Measurements from ENCODE around the gene ZSCAN31.
"Not testable (repeated sequence)": the region's sequence is repeated elsewhere in the genome, so short reads cannot be mapped to it uniquely, and the experiment has no call there.

Gene ZSCAN31

DNA sequence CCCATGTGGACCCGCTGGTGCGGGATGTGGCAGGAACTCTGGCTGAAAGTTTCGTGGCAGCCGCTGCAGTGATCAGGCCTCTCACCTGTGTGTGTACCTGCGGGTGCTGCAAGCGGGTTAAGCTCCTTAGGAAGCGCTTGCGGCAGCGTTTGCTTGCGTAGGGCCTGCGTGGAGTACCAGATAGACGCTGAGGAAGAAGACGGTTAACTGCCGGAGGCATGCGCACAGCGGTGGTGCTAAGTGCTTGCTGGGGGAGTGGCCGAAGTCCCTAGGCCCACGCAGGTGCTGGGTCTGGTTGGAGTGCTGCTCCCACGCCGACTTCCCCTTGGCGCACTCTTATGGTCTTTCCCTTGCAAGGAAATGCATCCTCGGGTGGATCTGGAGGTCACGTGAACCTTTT lies 23.0 kb downstream of the ZSCAN31 start:
- DNase-seq: no peak

DNA sequence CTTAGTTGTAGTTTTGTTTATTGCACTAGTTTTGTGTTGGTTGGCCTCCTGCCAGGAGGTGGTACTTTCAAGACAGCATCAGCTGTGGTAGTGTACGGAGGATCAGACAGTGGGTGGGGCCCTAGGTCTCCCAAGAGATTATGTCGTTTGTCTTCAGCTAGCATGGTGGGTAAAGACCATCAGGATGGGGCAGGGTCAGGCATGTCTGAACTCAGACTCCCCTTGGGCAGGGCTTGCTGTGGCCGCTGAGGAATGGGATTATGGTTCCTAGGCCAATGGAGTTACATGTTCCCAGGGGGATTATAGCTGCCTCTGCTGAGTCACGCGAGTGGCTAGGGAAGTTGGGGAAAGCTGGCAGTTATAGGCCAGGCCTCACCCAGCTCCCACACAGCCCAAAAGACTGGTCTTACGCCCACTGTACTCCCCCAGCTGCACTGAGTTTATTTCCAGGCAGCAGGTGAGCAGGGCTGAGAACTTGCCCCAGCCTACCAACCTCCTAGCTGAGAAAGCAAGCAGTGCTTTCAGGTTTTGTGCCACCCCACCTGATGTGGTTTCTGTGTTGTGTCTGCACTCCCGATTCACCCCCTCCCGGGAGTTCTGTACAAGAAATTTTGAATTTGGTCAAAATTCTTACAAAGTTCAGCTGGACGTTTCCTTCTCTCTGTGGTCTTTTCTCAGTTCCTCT lies 24.7 kb downstream of the ZSCAN31 start:
- no peak for DNase-seq

DNA sequence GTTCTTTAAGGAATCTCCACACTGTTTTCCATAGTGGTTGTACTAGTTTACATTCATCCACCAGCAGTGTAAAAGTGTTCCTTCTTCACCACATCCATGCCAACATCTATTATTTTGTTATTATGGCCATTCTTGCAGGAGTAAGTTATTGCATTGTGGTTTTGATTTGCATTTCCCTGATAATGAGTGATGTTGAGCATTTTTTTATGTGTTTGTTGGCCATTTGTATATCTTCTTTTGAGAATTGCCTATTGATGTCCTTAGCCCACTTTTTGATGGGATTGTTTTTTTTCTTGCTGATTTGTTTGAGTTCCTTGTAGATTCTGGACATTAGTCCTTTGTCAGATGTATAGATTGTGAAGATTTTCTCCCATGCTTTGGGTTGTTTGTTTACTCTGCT lies 29.6 kb downstream of the ZSCAN31 start:
- not testable (repeated sequence) for DNase-seq

DNA sequence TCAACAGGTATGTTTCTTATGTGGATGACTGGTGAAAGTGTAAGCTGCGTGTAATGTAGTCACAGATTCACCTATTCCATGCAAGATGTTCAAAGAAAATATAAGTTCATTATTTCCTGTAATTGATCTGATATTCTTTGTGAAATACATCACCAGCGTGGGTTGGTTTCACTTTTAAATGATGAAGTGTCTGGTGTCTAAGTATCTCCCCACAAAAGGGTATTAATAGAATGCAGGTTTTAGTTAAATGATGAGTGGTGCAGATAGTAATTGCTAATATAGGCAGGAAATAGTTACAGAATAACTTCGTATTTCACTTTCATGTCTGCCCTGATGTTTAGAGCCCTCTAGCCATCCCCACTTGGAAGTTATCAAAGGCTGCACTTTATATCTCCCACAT lies 32.4 kb downstream of the ZSCAN31 start:
- DNase-seq: no peak

DNA sequence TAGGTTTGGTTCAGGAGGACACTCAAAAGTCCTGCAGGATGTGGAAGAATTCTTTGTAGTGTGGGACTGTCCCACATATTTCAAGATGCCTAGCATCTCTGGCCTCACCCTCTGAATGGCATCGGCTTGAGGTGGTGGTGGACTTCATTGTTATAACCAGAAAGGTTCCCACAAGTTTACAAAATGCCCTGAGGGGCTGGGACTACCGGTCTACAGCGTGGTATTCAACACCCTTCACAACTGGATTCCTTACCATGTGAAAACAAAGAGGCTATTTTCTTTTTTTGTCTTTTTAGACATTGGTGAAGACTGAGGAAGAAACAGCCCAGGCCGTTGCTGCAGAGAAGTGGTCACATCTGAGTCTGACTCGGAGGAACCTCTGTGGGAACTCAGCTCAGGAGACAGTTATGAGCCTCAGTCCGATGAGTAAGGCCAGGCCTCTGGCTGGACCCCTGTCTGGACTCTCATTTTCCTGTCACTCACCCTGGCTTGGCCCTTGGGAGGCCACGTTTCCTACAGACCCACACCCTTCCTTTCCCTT lies 39.4 kb downstream of the ZSCAN31 start:
- DNase-seq: no peak

DNA sequence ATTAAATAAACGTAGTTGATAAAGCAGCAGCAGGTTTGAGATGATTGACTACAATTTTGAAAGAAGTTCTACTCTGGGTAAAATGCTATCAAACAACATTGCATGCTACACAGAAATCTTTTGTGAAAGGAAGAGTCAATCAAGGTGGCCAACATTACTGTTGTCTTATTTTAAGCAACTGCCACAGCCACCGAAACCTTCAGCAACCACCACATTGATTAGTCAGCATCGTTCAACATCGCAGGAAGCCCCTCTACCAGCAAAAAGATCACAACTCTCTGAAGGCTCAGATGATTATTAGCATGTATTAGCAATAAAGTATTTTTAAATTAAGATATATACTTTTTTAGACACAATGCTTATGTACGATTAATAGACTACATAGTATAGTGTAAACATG lies 40.6 kb downstream of the ZSCAN31 start:
- no peak for DNase-seq

DNA sequence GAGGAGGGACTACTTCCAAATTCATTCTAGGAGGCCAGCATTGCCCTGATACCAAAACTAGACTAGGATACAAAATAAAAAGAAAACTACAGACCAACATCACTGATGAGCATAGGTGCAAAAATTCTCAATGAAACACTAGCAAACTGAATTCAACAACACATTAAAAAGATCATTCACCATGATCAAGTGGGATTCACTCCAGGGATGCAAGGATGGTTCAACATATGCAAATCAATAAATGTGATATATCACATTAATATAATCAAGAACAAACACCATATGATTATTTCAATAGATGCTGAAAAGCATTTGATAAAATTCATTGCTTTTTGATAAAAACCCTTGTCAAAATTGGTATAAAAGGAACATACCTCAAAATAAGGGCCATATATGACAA lies 44.4 kb downstream of the ZSCAN31 start:
- no peak for DNase-seq

DNA sequence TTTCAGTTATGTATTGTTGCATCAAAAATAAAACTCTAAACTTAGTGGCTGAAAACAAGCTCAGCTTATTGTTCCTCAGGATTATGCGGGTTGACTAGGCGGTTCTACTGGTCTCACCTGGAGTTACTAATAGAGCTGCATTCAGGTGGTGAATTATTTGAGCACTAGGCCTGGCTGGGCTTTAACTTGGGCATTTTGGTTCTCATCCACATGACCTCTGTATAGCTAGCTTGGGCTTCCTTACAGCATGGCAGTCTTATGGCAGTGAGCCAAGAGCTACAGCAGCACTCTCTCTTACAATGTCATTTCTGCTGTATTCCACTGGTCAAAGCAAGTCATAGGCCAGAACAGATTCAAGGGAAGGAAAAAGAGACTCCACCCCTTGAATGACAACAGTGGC lies 53.0 kb downstream of the ZSCAN31 start:
- DNase-seq: no peak

DNA sequence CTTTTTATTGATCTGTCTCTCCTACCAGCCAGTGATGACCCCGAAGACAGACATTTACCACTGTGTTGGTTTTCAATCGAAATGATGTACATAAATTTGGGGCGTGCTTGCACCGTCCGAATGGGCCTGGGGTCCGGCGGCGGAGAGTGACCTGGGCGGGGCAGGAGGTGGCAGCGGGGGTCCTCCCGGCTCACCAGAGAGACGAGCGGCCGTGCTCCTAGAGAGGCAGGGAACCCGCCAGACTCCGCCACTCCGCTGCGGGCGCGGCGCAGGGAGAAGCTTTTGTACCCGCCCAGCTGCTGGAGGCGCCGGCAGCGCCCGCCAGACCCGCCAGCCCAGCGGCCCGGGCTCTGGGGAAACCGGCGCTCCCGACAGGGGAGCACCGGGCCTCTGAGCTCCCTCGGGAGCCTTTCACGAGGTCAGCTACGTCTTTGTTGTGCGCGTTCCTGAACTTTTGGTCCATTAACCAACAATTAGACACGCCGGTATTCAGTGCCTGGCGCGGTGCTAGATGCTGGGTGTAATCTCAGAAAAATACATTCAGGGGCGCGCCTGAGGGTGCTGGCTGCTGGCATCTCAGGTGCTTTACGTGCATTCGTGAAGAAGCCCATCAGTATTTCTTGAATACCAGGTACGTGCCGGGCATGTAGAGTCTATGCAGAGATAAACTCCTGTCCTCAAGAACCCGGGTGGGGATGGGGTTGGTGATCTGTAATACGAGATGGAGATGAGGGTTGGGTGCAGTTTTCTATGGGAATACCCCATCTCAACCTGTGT lies 54.5 kb downstream of the ZSCAN31 start, which contains the start of gene PGBD1:
Gene PGBD1 (plus strand): TSS at position 285 of the 777 bp plus-strand sequence. CDS start 2,242 bp downstream, outside the sequence.
- DNase-seq: peak; percentile 86

DNA sequence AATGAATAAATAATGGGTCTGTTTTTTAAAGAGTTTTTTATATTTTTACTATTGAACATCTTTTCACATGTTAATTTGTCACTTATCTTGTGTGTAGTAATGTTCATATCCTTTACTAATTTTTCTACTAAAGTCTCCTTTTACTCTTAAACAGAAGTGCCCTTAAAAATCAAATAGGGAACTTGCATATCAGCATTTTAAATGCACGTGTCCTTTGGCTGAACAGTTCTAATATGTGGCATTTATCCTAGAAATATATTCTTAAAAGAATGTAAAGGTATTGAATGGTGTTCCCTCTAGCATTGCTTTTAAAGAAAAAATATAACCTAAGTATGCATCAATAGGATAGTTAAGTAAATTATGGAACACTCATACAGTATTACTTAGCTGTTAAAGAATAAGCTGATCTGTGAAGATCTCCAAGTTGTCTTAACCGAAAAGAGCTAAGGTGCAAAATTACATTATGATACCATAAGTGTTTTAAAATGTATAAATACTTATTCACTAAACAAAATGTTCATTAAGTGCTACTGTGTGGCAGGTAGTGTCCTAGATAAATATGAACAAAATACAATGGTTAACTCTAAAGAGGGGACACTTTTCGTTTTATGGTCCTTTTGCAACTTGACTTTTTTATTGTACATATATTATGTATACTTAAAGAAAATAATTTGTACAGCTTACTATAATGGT lies 55.2 kb downstream of the ZSCAN31 start:
- no peak for DNase-seq

DNA sequence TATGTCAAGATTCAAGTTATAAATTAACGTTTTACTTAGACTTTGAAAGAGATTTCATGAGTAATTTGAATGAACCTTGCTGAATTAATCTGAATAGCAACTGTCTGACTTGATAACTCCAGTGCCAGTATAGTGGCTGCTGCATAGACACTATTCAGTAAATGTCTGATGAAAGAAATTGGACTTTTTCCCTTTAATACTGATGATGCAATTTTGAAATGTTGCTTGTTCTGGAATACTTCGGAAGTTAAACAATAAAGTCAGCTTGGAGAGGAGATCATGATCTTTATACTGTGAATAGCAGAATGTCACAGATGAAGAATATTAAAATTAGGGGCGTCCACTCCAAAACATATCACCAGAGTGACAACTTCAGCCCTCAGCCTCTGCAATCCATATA lies 58.2 kb downstream of the ZSCAN31 start:
- no peak for DNase-seq

DNA sequence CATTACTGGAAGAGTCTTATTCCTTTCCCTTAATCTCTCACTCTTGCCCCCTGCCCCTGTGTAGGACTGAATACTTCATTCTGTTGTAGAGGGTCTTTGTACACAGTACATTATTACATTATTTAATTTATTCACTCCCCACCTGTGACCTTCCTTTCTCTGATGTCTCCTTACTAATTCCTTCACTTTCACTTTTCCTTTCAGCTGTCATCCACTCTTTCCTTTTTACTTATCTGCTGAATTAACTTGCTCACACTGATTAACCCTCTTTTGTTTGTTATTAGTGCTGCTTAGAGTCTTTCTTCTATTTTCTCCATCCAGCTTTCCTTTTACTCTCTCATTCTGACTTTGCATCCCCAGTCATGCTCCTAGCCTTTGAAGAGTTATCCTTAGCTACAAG lies 61.1 kb downstream of the ZSCAN31 start:
- DNase-seq: no peak

Measured in NCI-H146 (cell line).